K562 (cell line): ENCODE data around the gene AP1B1. TPM values are rescaled to one million over a fixed set of nuclear protein-coding genes. Genes with fewer than 3 reads are reported as not detected.

ENCODE experiments used
- ATAC-seq: fragments of 200-7000 bp; cut with Tn5 transposase; 3 replicates; pipeline ENCODE4 v1.9.1; 2020; ENCODE audit warnings: moderate library complexity
- BruUV-seq: library from RNA; stranded (reverse); fragments of 400-500 nt; replicated peaks from 2 replicates; lab custom pipeline; 2021; lab: Mats Ljungman, UMichigan
- CTCF ChIA-PET: fragments of 300-600 bp; formaldehyde crosslinking; extraction: SDS; loops from one replicate; lab custom pipeline; 2021; ENCODE audit warnings: low intra/inter-chr PET ratio; lab: Yijun Ruan, JAX
- POLR2A ChIA-PET: fragments of 300-600, 350-650 bp; sonication (Branson Sonifier 250); formaldehyde crosslinking; extraction: SDS; loops from one replicate; lab custom pipeline; 2021; ENCODE audit warnings: antibody characterized with exemption, inconsistent platforms; lab: Yijun Ruan, JAX
- DNase-seq, 4 experiments: peaks; one replicate each; pipeline versions ENCODE4 v3.0.0 to v3.0.0-alpha.2; 2011 to 2018; ENCODE audit warnings: low spot score in 3 of 4, mixed read lengths in 3 of 4; ENCODE audit errors: extremely low read depth in 1 of 4
- FAIRE-seq: peaks from 2 replicates; lab custom pipeline; 2011; peaks lifted over from hg19 to GRCh38; lab: Jason Lieb, UNC
- H2AFZ ChIP-seq: 2 replicates; pipeline ENCODE4 v1.6.0; 2011; ENCODE audit warnings: low read depth, low read length, control low read depth, inconsistent platforms
- H3K27ac ChIP-seq: fragments of 200-600 bp; 3 replicates; pipeline ENCODE4 v1.8.0; 2011; ENCODE audit warnings: low read depth, mild to moderate bottlenecking, control low read depth, inconsistent platforms, low read length, moderate library complexity, mixed read lengths; ENCODE audit errors: extremely low read depth
- H3K27me3 ChIP-seq, 2 experiments: fragments of 300-600 bp in 1 of 2; 2 replicates in 1 of 2; 3 replicates in 1 of 2; pipeline versions ENCODE4 v1.6.0 to v1.8.0; 2011; ENCODE audit warnings: inconsistent platforms in 2 of 2, low read length in 2 of 2, mild to moderate bottlenecking in 1 of 2, mixed read lengths in 1 of 2, moderate library complexity in 1 of 2; ENCODE audit not compliant: control insufficient read depth in 2 of 2, insufficient read depth in 2 of 2
- H3K36me3 ChIP-seq: fragments of 300-600 bp; 3 replicates; pipeline ENCODE4 v1.8.0; 2011; ENCODE audit warnings: mild to moderate bottlenecking, low read length, inconsistent platforms; ENCODE audit not compliant: control insufficient read depth, insufficient read depth
- H3K4me1 ChIP-seq, 2 experiments: fragments of 200-600 bp in 1 of 2; replicated peaks in 1 of 2; 2 replicates in 1 of 2; 3 replicates in 1 of 2; pipeline versions ENCODE4 v1.5.1 to v1.8.0; 2011; ENCODE audit warnings: inconsistent platforms in 2 of 2, low read length in 2 of 2, mild to moderate bottlenecking in 1 of 2, mixed read lengths in 1 of 2, moderate library complexity in 1 of 2; ENCODE audit not compliant: control insufficient read depth in 2 of 2, insufficient read depth in 2 of 2
- H3K4me2 ChIP-seq: 2 replicates; pipeline ENCODE4 v1.6.1; 2011; ENCODE audit warnings: low read length, control low read depth, inconsistent platforms, mixed read lengths; ENCODE audit not compliant: insufficient read depth
- H3K4me3 ChIP-seq: fragments of 200-600 bp; sonication (generic), shearing (Covaris generic); 2 replicates; pipeline ENCODE4 v1.5.1; 2016; ENCODE audit warnings: control low read depth, inconsistent platforms
- H3K79me2 ChIP-seq: fragments of 200-600 bp; 3 replicates; pipeline ENCODE4 v1.8.0; 2011; ENCODE audit warnings: low read length, inconsistent platforms; ENCODE audit not compliant: control insufficient read depth, insufficient read depth
- H3K9ac ChIP-seq, 2 experiments: 2 replicates each; pipeline versions ENCODE4 v1.6.0 to v1.6.1; 2011; ENCODE audit warnings: low read depth in 2 of 2, low read length in 2 of 2, control low read depth in 1 of 2, inconsistent platforms in 1 of 2, mild to moderate bottlenecking in 1 of 2, mixed read lengths in 1 of 2; ENCODE audit not compliant: insufficient read depth in 1 of 2
- H3K9me1 ChIP-seq: one replicate; pipeline ENCODE4 v1.6.0; 2011; ENCODE audit warnings: inconsistent platforms, mild to moderate bottlenecking, low read length, moderate library complexity; ENCODE audit not compliant: control insufficient read depth, insufficient read depth
- H3K9me3 ChIP-seq: replicated peaks from 2 replicates; pipeline ENCODE4 v1.5.1; 2011; ENCODE audit warnings: low read depth, low read length, inconsistent platforms; ENCODE audit not compliant: control insufficient read depth, insufficient read depth
- H4K20me1 ChIP-seq: replicated peaks from 2 replicates; pipeline ENCODE4 v1.6.1; 2011; ENCODE audit warnings: low read length, inconsistent platforms, mixed read lengths; ENCODE audit not compliant: control insufficient read depth, insufficient read depth
- SRSF1 ChIP-seq: fragments of 200-400 bp; formaldehyde crosslinking; IDR thresholded peaks from 2 replicates; pipeline ENCODE4 v1.6.1; 2017; ENCODE audit warnings: mild to moderate bottlenecking, low read depth, low read length, moderate library complexity
- XRCC3 ChIP-seq: fragments of 450-650 bp; IDR thresholded peaks from 2 replicates; pipeline ENCODE4 v1.6.1; 2017; ENCODE audit warnings: mild to moderate bottlenecking, moderate library complexity
- ZNF311 ChIP-seq: fragments of 250-450 bp; sonication (Bioruptor Pico); IDR thresholded peaks from 2 replicates; pipeline ENCODE4 v1.4.0; 2020; ENCODE audit warnings: mild to moderate bottlenecking, moderate library complexity
- WGBS: fragments of 100-300 bp; shearing (Covaris generic); methylation state at CpG from one replicate; pipeline ENCODE4 v1.1.6; 2016; ENCODE audit warnings: low coverage, mixed read lengths; ENCODE audit not compliant: insufficient coverage; ENCODE audit errors: missing lambda C conversion rate; 5-methylcytosine and 5-hydroxymethylcytosine counted together
- in situ Hi-C: fragments of 300-500 bp; cut with MboI; formaldehyde crosslinking; loops from 4 replicates; pipeline ENCODE4 v1.15.0; 2018; ENCODE audit warnings: inconsistent platforms, mixed read lengths
- intact Hi-C: fragments of 100-400 bp; cut with micrococcal nuclease; formaldehyde crosslinking; loops from 2 replicates; pipeline ENCODE4 v1.14.2; 2022
- polyA plus RNA-seq, 8 experiments: library from polyadenylated mRNA; depleted of rRNA in 4 of 8; stranded (reverse) in 5 of 8; unstranded in 3 of 8; fragments of >200 nt; fragmentation: Nextera tagmentation in 2 of 8; fragmentation: Illumina TruSeq in 1 of 8; extraction: Ambion mirVana in 2 of 8; extraction: Trizol in 1 of 8; gene quantifications; 2 replicates each; pipeline versions ENCODE4 v1.2.1 to v1.2.3, GENCODE V29; 2011 to 2014; ENCODE audit warnings: inconsistent platforms in 1 of 8, missing spikeins in 1 of 8
- total RNA-seq, 7 experiments: library from RNA; depleted of rRNA in 6 of 7; stranded (reverse); fragments of >200 nt in 6 of 7; fragmentation: Illumina TruSeq in 2 of 7; extraction: Trizol in 2 of 7; gene quantifications; 2 replicates each; pipeline versions ENCODE4 v1.2.1 to v1.2.3, GENCODE V29; 2011 to 2021; ENCODE audit warnings: low replicate concordance in 1 of 7
- TF ChIP-seq, protein P1 (sequence below): fragments of 250-450 bp; sonication (Bioruptor Pico); IDR thresholded peaks from 2 replicates; pipeline ENCODE4 v1.4.0; 2020; ENCODE audit warnings: mild to moderate bottlenecking, moderate library complexity, borderline replicate concordance

Gene AP1B1
- total and polyA plus RNA-seq, 9 of the 15 experiments (the other 6 are each of a cell fraction or from before 2014, with no cell fraction given), result 1.2 to 60.9 (median 30.1) TPM

GRCh38 chr22:29339381-29340235, 48.8 kb downstream of the AP1B1 start:
- ChIA-PET CTCF (no interaction called here), POLR2A (interaction anchor here (0.5 to 1.0 kb wide), 2 partner anchors 54 to 68 kb away, joined by 3 read pairs; no protein-coding TSS in a partner anchor)
- in situ Hi-C loops (no loop called here), intact Hi-C loops (no loop called here)
- BruUV-seq, result no TSS peak
- Histone ChIP-seq H4K20me1 (no peaks in the 10 kb centered on the region), H3K27me3 (no peaks in the 10 kb centered on the region), H3K4me2 (no peak overlapping the region), H3K4me3 (no peak overlapping the region), H3K9me1 (no peaks in the 10 kb centered on the region), H3K79me2 (no peaks in the 10 kb centered on the region), H3K9ac (no peak overlapping the region), H3K4me1 (peaks cover 0 to 10% of the 10 kb centered on the region in 2 experiments; a peak in 3 of 5 replicates), H2AFZ (no peak overlapping the region), H3K27ac (no peak overlapping the region), H3K36me3 (peaks cover 74% of the 10 kb centered on the region; the same call in 2 of the 3 replicates), H3K9me3 (no peaks in the 10 kb centered on the region)
- FAIRE-seq, result no peak
- 86% methylated on average over 12 of the region's 23 CpGs for WGBS
- no peak for ATAC-seq
- no peak for DNase-seq
- TF ChIP-seq, protein P1, sequence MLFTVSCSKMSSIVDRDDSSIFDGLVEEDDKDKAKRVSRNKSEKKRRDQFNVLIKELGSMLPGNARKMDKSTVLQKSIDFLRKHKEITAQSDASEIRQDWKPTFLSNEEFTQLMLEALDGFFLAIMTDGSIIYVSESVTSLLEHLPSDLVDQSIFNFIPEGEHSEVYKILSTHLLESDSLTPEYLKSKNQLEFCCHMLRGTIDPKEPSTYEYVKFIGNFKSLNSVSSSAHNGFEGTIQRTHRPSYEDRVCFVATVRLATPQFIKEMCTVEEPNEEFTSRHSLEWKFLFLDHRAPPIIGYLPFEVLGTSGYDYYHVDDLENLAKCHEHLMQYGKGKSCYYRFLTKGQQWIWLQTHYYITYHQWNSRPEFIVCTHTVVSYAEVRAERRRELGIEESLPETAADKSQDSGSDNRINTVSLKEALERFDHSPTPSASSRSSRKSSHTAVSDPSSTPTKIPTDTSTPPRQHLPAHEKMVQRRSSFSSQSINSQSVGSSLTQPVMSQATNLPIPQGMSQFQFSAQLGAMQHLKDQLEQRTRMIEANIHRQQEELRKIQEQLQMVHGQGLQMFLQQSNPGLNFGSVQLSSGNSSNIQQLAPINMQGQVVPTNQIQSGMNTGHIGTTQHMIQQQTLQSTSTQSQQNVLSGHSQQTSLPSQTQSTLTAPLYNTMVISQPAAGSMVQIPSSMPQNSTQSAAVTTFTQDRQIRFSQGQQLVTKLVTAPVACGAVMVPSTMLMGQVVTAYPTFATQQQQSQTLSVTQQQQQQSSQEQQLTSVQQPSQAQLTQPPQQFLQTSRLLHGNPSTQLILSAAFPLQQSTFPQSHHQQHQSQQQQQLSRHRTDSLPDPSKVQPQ, result no peak
- no peak for TF ChIP-seq ZNF311 (CRISPR knock-in tag)
- TF ChIP-seq SRSF1, result no peak
- TF ChIP-seq XRCC3, result no peak
